ENCODE data around the gene NOXO1. TPM values are rescaled to one million over a fixed set of nuclear protein-coding genes. Genes with fewer than 3 reads are reported as not detected.
A peak's percentile ranks its signal among the peaks of the same experiment; 100 is the strongest.

Gene NOXO1
- total and polyA plus RNA-seq, 10 of the 15 experiments (the other 5 are each of a cell fraction or from before 2014, with no cell fraction given) = 0.09 to 0.76 (median 0.26) TPM; not detected in 4

DNA sequence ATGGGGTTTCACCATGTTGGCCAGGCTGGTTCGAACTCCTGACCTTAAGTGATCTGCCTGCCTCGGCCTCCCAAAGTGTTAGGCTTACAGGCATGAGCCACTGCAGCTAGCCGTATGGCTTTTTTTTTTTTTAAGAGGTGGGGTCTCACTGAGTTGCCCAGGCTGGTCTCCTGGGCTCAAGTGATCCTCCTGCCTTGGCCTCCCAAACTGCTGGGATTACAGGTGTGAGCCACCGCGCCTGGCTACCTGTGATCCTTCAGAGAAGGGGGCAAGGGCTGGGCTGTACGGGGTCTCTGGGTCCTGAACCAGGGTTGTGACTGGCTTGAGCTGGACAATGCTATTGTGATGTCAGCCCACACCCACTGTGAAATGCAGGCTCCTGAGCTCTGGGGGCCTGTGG is 14.8 kb downstream of the NOXO1 start, which contains the start of gene RNF151 (continued):
- TF ChIP-seq, protein P1, sequence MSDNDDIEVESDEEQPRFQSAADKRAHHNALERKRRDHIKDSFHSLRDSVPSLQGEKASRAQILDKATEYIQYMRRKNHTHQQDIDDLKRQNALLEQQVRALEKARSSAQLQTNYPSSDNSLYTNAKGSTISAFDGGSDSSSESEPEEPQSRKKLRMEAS (IDR thresholded peaks at IDR 0.05; ENCODE audit: low read depth, low read length) = no peak
- no peak for TF ChIP-seq EGR1 (IDR thresholded peaks at IDR 0.05; ENCODE audit: borderline replicate concordance in 1 of 2, low read depth in 2 of 2, low read length in 2 of 2)
- TF ChIP-seq TARDBP (IDR thresholded peaks at IDR 0.05; ENCODE audit: borderline replicate concordance) = no peak

DNA sequence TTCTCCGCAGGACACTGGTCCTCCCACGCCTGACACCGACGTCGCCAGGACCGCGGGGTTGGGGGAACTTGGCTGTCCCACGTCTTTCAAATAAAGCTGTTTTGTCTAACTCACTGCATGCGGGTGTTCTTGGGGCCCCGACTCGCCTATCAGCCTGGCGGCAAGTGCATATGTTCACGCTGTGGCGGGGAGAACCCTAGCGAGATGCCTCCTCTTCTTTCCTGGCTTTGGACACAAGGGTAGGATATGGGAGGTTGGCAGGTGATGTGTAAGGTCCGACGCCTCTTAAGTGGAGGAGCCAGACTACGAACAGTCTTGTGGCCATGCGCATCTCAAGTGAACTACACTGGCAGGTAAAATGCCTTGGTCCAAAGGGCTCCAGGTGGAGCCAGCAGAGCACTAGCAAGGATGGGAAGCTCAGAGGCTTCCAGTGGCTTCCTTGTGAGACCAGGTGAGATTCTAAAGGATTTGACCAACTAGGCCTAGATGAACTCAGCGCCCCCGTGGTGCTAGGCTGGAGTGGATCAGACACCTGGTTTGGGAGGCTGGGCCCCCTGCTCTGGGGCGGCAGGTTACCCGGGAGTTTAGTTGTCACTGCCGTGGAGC is 15.8 kb downstream of the NOXO1 start:
- H3K79me2 ChIP-seq (ENCODE audit: control insufficient read depth, insufficient read depth, low read length) = peaks cover 54% of the 10 kb centered on the region
- 9% methylated on average over 24 of the region's 24 CpGs for WGBS (ENCODE audit: insufficient coverage, insufficient replicate concordance, low lambda C conversion rate, missing lambda C conversion rate)
- peak overlapping the region; percentile 72; the same call in 1 of the 2 replicates for H2AFZ ChIP-seq (ENCODE audit: control insufficient read depth, low read depth, low read length)
- H3K27ac ChIP-seq (ENCODE audit: control insufficient read depth, insufficient read depth) = peak overlapping the region; percentile 88
- peaks cover 11 to 13% of the 10 kb centered on the region in 2 experiments; a peak in 3 of 4 replicates for H3K36me3 ChIP-seq (ENCODE audit: control insufficient read depth in 2 of 2, insufficient read depth in 2 of 2, low read length in 1 of 2)
- RAD21 ChIA-PET (ENCODE audit: unreplicated experiment) = interaction anchor here (1.0 to 1.9 kb wide), 5 partner anchors 16 to 190 kb away, joined by 3 to 7 read pairs (median 4); partner anchors contain the start of genes NOXO1, NUBP2, SPSB3 and TRAF7
- H3K4me1 ChIP-seq (ENCODE audit: control insufficient read depth, insufficient read depth, low read length) = peaks cover 17% of the 10 kb centered on the region
- H3K9ac ChIP-seq (ENCODE audit: control insufficient read depth, insufficient read depth, low read length) = peak overlapping the region; percentile 97
- POLR2A ChIA-PET = interaction anchor here (0.8 to 3.3 kb wide), 14 partner anchors 9 to 190 kb away, joined by 3 to 25 read pairs (median 8); partner anchors contain the start of genes MSRB1, NOXO1, NUBP2 and SPSB3
- BruUV-seq (replicated peaks) = TSS peak; percentile 87
- SMC1A ChIA-PET (ENCODE audit: uncharacterized antibody, unreplicated experiment) = interaction anchor here (1.0 kb wide), 1 partner anchor 16 kb away, joined by 7 read pairs; the partner anchor contains the start of gene NOXO1
- no peaks in the 10 kb centered on the region for H3K27me3 ChIP-seq (replicated peaks in 1 of 2; ENCODE audit: control insufficient read depth in 2 of 2, insufficient read depth in 2 of 2, low read length in 1 of 2)
- FAIRE-seq = no peak
- ATAC-seq = no peak
- in situ Hi-C loops (cut with MboI) = no loop called here
- no peak for DNase-seq (ENCODE audit: low read depth, low spot score)
- H3K9me3 ChIP-seq (replicated peaks; ENCODE audit: control insufficient read depth, insufficient read depth, low read length) = no peaks in the 10 kb centered on the region
- CTCF ChIA-PET = interaction anchor here (0.6 to 1.4 kb wide), 4 partner anchors 16 to 187 kb away, joined by 3 to 5 read pairs (median 4); partner anchors contain the start of gene NOXO1
- intact Hi-C loops (cut with micrococcal nuclease; ENCODE audit: unreplicated experiment) = no loop called here
- peak overlapping the region; percentile 97 for H3K4me2 ChIP-seq (ENCODE audit: control insufficient read depth, insufficient read depth)
- TF ChIP-seq EGR1 (IDR thresholded peaks at IDR 0.05; ENCODE audit: borderline replicate concordance in 1 of 2, low read depth in 2 of 2, low read length in 2 of 2) (0 out of 3 replicates have a peak, but pooled peaks of 1 of the 2 experiments have one; percentile 21), POLR2AphosphoS5 (IDR thresholded peaks at IDR 0.05; ENCODE audit: low read length) (peak; percentile 1; the same call in 1 of the 2 replicates), POLR2A (IDR thresholded peaks at IDR 0.05; ENCODE audit: low read depth, low read length) (0 out of 2 replicates have a peak, but pooled peaks have one; percentile 49), BACH1 (IDR thresholded peaks at IDR 0.05; ENCODE audit: borderline replicate concordance) (0 out of 2 replicates have a peak, but pooled peaks have one; percentile 26), ASH2L (IDR thresholded peaks at IDR 0.05; ENCODE audit: borderline replicate concordance, low read depth) (no peak), WRNIP1 (IDR thresholded peaks at IDR 0.05; ENCODE audit: borderline replicate concordance, low read depth, low read length) (0 out of 2 replicates have a peak, but pooled peaks have one; percentile 71), GATAD2B (conservative IDR thresholded peaks at IDR 0.05; ENCODE audit: low read depth) (0 out of 2 replicates have a peak, but pooled peaks have one; percentile 15), HDGF (IDR thresholded peaks at IDR 0.05) (no peak)
- TF ChIP-seq, protein P2, sequence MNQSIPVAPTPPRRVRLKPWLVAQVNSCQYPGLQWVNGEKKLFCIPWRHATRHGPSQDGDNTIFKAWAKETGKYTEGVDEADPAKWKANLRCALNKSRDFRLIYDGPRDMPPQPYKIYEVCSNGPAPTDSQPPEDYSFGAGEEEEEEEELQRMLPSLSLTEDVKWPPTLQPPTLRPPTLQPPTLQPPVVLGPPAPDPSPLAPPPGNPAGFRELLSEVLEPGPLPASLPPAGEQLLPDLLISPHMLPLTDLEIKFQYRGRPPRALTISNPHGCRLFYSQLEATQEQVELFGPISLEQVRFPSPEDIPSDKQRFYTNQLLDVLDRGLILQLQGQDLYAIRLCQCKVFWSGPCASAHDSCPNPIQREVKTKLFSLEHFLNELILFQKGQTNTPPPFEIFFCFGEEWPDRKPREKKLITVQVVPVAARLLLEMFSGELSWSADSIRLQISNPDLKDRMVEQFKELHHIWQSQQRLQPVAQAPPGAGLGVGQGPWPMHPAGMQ (IDR thresholded peaks at IDR 0.05; ENCODE audit: borderline replicate concordance) = no peak
- H4K20me1 ChIP-seq (ENCODE audit: control insufficient read depth, insufficient read depth) = peaks cover 6% of the 10 kb centered on the region; the same call in 1 of the 2 replicates
- peak overlapping the region; percentile 83 for H3K4me3 ChIP-seq

All from GM12878 (cell line).